ENCODE measurements around the gene PCK2. TPM values are rescaled to one million over a fixed set of nuclear protein-coding genes. Genes with fewer than 3 reads are reported as not detected.

Gene PCK2
- total and polyA plus RNA-seq, 4 donors: 8.9 to 91.7 (median 38.2) TPM

GRCh38 chr14:24110060-24110459 lies 15.9 kb downstream of the PCK2 start:
- Histone ChIP-seq H3K9me3 (ENCODE audit: control insufficient read depth in 4 of 4, insufficient read depth in 3 of 4, low read length in 3 of 4) (no peaks in the 10 kb centered on the region), H3K27ac (ENCODE audit: low read depth in 1 of 2, low read length in 1 of 2) (no peak overlapping the region), H3K36me3 (ENCODE audit: control insufficient read depth in 4 of 4, insufficient read depth in 4 of 4, low read length in 4 of 4) (no peaks in the 10 kb centered on the region), H3K4me1 (ENCODE audit: control insufficient read depth in 5 of 5, insufficient read depth in 5 of 5, low read length in 5 of 5) (peaks cover 0 to 5% (median 2%) of the 10 kb centered on the region in 5 donors), H3K27me3 (ENCODE audit: control insufficient read depth in 3 of 3, insufficient read depth in 3 of 3, low read length in 2 of 3) (no peaks in the 10 kb centered on the region), H3K9ac (ENCODE audit: insufficient read depth in 1 of 2, low read length in 2 of 2) (no peak overlapping the region), H3K4me3 (no peak overlapping the region)
- no peak for TF ChIP-seq CTCF (IDR thresholded peaks at IDR 0.05; ENCODE audit: control extremely low read depth, extremely low read depth)
- no peak for DNase-seq
- no peak for ATAC-seq (ENCODE audit: insufficient read depth, low FRiP score)
- WGBS, 2 donors: 64 to 65% methylated on average over 9 of the region's 9 CpGs

- WGBS, 2 donors: 80 to 84% methylated on average over 1 of the region's 1 CpG
These were observed 16.4 kb downstream of the PCK2 start for GRCh38 chr14:24110523-24110922.

GRCh38 chr14:24113379-24113800 lies 19.3 kb downstream of the PCK2 start:
- 18 to 20% methylated on average over 15 of the region's 15 CpGs for WGBS, 2 donors
- ATAC-seq (ENCODE audit: insufficient read depth, low FRiP score) (no peak), DNase-seq (no peak)
- peak overlapping the region; percentile 97 to 98 for H3K27ac ChIP-seq (ENCODE audit: low read depth in 1 of 2, low read length in 1 of 2)
- TF ChIP-seq CTCF (IDR thresholded peaks at IDR 0.05; ENCODE audit: control extremely low read depth, extremely low read depth): no peak
- H3K9ac ChIP-seq (ENCODE audit: insufficient read depth in 1 of 2, low read length in 2 of 2): peak overlapping the region; percentile 65 to 79
- no peaks in the 10 kb centered on the region for H3K9me3 ChIP-seq (ENCODE audit: control insufficient read depth in 4 of 4, insufficient read depth in 3 of 4, low read length in 3 of 4)
- H3K36me3 ChIP-seq (ENCODE audit: control insufficient read depth in 4 of 4, insufficient read depth in 4 of 4, low read length in 4 of 4): peaks cover 3 to 9% (median 7%) of the 10 kb centered on the region in 4 donors
- peaks cover 0 to 18% (median 7%) of the 10 kb centered on the region in 5 donors for H3K4me1 ChIP-seq (ENCODE audit: control insufficient read depth in 5 of 5, insufficient read depth in 5 of 5, low read length in 5 of 5)
- peak overlapping the region; percentile 55 for H3K4me3 ChIP-seq
- H3K27me3 ChIP-seq (ENCODE audit: control insufficient read depth in 3 of 3, insufficient read depth in 3 of 3, low read length in 2 of 3): no peaks in the 10 kb centered on the region

More at GRCh38 chr14:24110523-24110922, 16.4 kb downstream of the PCK2 start:
- H3K27me3 ChIP-seq (ENCODE audit: control insufficient read depth in 3 of 3, insufficient read depth in 3 of 3, low read length in 2 of 3): no peaks in the 10 kb centered on the region
- ATAC-seq (ENCODE audit: insufficient read depth, low FRiP score) (no peak), DNase-seq (no peak)
- H3K4me3 ChIP-seq: no peak overlapping the region
- TF ChIP-seq CTCF (IDR thresholded peaks at IDR 0.05; ENCODE audit: control extremely low read depth, extremely low read depth): no peak
- H3K9ac ChIP-seq (ENCODE audit: insufficient read depth in 1 of 2, low read length in 2 of 2): no peak overlapping the region
- H3K27ac ChIP-seq (ENCODE audit: low read depth in 1 of 2, low read length in 1 of 2): no peak overlapping the region
- no peaks in the 10 kb centered on the region for H3K9me3 ChIP-seq (ENCODE audit: control insufficient read depth in 4 of 4, insufficient read depth in 3 of 4, low read length in 3 of 4)
- H3K36me3 ChIP-seq (ENCODE audit: control insufficient read depth in 4 of 4, insufficient read depth in 4 of 4, low read length in 4 of 4): no peaks in the 10 kb centered on the region
- H3K4me1 ChIP-seq (ENCODE audit: control insufficient read depth in 5 of 5, insufficient read depth in 5 of 5, low read length in 5 of 5): peaks cover 0 to 8% (median 2%) of the 10 kb centered on the region in 5 donors

Data from lung (tissue), 12 donors.